ENCODE results near the gene MBNL1.

- TF ChIP-seq, protein P1, sequence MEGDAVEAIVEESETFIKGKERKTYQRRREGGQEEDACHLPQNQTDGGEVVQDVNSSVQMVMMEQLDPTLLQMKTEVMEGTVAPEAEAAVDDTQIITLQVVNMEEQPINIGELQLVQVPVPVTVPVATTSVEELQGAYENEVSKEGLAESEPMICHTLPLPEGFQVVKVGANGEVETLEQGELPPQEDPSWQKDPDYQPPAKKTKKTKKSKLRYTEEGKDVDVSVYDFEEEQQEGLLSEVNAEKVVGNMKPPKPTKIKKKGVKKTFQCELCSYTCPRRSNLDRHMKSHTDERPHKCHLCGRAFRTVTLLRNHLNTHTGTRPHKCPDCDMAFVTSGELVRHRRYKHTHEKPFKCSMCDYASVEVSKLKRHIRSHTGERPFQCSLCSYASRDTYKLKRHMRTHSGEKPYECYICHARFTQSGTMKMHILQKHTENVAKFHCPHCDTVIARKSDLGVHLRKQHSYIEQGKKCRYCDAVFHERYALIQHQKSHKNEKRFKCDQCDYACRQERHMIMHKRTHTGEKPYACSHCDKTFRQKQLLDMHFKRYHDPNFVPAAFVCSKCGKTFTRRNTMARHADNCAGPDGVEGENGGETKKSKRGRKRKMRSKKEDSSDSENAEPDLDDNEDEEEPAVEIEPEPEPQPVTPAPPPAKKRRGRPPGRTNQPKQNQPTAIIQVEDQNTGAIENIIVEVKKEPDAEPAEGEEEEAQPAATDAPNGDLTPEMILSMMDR (conservative IDR thresholded peaks at IDR 0.05; ENCODE audit: low read depth, low read length), result no peak
- TF ChIP-seq EZH2 (IDR thresholded peaks at IDR 0.05; ENCODE audit: borderline replicate concordance, low read depth, low read length, poor library complexity, severe bottlenecking), result no peak
Observed at GRCh38 chr3:152457500-152458375, 189.0 kb downstream of the MBNL1 start.
